ENCODE data around the gene CCDC85C. TPM values are rescaled to one million over a fixed set of nuclear protein-coding genes. Genes with fewer than 3 reads are reported as not detected.
"Not testable (repeated sequence)": the region's sequence is repeated elsewhere in the genome, so short reads cannot be mapped to it uniquely, and the experiment has no call there.

CCDC85C gene
- total RNA-seq = 0.81 TPM

DNA sequence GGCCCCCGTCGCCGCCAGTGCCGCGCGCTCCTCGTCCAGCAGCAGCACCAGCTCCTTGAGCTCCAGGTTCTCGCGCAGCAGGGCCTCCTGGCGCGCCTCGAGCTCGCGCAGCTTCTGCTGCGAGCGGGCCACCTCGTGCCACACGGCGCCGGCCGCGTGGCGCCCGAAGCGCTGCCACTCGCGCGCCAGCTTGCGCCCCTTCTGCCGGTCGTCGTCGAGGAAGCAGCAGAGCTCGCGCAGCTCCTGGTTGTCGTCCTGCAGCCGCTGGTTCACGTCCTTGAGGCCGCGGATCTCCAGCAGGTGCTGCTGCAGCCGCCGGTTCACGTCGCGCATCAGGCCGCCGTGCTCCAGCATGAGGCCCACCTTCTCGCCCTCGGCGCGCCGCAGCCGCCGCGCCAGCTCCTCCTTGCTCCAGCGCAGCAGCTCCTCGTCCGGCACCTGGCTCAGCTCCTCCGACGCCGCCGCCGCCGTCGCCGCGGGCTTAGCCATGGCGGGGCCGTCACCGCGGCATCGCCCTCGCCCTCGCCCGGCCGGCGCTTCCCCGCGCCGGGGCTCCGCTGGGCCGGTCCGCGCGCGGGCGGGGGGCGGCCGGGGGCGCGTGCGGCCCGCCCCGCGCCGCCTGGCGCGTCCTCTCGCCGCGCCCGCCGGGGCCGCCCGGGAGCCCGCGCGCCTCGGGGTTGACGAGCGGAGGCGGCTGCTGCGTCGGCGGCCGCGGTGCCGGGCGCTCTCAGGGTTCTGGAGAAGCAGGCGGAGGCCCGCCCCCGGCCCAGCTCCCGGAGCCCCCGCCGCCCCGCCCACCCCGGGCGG lies at the start of gene CCDC85C:
Gene CCDC85C, minus strand, starts transcription at position 737 of the 807 bp plus-strand sequence. Its CDS starts 248 bp downstream, at position 489.
- DNase-seq (ENCODE audit: low read depth in 2 of 3, low spot score in 2 of 3) = peak; percentile 45 to 54 (median 47)

DNA sequence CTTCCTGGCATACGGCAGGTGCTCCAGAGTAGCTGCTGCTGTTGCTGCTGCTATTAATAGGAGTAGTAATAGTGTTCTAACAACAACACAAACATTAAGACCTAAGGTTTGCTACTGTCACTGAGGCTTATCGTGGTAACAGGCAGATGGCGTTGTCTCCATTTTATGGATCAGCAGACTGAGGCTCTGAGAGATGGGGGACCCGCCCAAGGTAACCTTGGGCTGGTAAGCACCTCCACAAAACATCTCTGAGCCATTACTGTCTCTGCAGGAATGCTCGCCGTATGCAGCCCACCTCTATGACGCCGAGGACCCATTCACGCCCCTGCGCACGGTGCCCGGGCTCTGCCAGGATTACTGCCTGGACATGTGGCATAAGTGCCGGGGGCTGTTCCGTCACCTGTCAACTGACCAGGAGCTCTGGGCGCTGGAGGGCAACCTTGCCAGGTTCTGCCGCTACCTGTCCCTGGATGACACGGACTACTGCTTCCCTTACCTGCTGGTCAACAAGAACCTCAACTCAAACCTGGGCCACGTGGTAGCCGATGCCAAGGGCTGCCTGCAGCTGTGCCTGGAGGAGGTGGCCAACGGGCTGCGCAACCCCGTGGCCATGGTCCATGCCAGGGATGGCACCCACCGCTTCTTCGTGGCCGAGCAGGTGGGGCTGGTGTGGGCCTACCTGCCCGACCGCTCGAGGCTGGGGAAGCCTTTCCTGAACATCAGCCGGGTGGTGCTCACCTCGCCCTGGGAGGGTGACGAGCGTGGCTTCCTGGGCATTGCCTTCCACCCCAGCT lies 48.1 kb upstream of the CCDC85C start:
- DNase-seq (ENCODE audit: low read depth in 2 of 3, low spot score in 2 of 3) = no peak

DNA sequence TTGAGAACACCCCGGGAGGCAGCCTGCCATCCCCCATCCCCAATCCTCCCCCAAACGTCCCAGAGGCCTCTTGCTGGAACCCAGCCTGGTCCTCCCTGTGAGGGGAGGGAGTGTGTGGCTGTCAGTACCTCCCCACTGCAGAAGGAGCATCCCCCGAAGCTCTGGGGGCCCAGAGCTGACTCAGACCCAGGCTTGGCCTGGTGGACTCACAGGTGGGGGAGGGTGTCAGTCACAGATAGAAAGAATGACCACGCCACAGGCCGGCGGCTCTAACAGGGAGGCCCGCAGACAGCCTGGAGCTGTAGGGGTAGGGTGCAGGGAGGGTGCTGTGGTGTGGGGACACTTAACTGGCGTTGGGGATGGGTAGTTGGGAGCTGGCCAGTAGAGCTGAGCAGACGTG lies 46.2 kb upstream of the CCDC85C start:
- DNase-seq (ENCODE audit: low read depth in 2 of 3, low spot score in 2 of 3) = no peak

DNA sequence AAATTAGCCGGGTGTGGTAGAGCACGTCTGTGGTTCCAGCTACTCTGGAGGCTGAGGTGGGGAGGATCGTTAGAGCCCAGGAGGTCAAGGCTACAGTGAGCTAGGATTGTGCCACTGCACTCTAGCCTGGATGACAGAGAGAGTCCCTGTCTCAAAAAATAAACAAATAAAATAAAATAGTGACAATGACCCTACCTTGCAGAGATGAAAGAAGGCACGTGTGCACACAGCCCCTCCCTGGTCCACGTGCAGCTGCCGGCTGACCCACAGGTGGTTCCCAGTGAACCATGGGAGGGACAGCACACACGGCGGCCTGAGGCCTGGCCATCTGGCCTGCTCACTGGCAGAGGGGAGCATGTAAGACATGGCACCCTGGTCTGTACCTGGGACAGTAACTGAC lies 45.6 kb upstream of the CCDC85C start:
- no peak for DNase-seq (ENCODE audit: low read depth in 2 of 3, low spot score in 2 of 3)

DNA sequence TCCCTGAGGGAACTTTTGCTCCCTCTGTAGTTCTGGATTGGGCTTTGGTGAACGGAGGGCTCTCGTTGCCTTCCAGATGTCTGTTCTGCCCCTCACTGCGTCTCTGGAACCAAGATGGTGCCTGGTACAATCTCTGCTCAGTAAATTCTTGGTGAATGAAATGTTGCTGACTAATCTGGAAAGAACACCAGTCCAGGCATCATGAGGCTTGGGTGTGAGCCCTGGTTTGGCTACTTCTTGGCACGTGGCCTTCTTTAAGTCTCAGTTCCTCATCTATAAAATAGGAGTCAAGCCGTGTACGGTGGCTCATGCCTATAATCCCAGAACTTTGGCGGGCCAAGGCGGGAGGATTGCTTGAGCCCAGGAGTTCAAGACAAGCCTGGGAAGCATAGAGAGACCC lies 45.2 kb upstream of the CCDC85C start:
- no peak for DNase-seq (ENCODE audit: low read depth in 2 of 3, low spot score in 2 of 3)

DNA sequence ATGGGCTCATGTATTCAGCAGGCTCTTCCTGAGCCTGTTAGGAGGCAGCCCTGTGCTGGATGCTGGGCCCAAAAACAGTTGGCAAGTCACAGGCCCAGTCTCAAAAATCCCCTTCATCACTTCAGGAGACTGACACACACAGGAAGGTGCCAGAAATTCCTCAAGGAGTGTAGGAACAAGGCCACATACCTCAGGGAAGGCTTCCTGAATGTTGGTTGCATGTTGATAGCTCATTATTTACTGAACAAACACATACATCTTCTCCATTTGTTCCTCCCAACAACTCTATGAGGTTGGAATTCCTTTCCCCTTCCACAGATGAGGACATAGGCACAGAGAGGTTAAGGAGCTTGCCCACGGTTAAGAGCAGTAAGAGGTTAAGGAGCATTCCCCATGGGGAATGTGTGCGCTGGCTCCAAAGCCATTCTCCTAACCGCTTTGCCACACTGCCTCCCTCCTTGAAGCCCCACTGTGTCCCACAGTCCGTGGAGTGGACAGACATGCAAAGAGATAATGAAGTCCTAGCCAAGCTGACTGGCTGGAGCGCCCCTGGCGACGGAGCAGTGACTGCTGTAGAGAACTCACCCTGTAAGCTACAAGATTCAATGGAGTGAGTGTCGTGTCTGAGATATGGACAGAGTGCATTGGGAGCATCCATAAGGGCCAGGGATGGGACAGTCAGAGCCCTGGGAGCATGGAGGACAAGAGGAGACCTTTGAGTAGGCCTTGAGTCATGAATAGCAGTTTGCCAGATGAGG lies 44.2 kb upstream of the CCDC85C start:
- DNase-seq (ENCODE audit: low read depth in 2 of 3, low spot score in 2 of 3) = no peak

DNA sequence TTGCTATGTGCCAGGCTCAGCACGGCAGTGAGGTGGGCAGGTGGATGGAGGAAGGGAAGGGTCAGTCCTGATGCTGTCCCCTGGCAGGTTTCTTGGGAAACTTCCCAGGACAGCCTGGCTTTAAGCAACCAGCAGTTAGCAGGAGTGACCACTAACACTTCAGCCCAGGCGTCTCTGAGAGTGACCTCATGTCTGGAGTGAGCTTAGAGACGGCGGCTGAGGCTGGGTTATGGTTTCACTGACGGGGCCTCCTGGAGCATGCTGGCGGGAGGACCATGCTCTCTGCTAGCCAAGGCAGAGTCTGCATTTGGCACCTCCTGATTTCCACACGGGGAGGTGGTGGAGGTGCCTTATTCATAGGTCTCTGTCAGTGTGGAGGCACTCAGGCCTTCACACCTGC lies 43.4 kb upstream of the CCDC85C start:
- no peak for DNase-seq (ENCODE audit: low read depth in 2 of 3, low spot score in 2 of 3)

DNA sequence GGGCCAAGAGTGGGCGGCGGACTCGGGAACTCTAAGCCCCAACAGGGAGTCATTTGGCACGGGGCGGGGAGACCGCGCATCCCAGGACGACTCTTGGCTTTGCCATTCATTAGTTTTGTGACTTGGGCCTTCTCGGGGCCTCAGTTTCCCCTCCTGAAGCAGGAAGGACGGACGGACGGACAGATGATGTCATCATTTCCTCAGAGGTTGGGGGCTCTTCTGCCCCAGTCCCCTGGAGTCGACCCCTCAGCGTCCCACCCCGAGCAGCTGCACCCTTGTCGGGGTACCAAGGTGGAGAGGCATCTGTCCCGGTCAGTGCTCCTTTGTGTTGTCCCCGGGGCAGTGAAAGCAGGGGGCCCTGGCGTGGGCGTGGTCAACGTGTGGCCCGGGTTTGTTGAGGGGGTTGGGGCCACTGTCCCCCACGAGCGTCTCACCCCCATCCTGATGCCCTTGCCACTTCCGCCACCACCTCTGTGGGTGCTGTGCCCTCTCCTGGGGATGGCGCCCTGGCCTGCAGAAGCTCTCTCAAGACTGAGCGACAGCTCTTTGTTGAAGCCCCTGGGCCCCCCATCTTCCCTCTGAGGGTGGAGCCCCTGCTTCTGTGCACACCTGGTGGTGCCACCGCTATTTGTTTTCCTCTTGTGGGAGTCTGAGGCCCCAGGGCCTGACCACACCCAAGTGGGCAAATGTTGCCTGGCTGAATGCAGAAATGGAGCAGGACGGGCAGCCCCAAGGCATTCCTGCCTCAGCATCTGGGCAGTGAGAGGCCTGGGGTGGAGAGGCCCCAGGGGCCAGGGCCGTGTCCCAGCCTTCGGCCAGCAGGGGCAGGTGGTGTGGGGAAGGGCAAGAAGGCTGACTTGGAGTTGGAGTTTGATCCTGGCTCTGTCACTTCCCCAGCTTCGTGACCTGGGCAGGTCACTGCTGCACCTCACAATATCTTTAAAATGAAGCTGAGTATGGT lies 41.8 kb upstream of the CCDC85C start:
- no peak for DNase-seq (ENCODE audit: low read depth in 2 of 3, low spot score in 2 of 3)

DNA sequence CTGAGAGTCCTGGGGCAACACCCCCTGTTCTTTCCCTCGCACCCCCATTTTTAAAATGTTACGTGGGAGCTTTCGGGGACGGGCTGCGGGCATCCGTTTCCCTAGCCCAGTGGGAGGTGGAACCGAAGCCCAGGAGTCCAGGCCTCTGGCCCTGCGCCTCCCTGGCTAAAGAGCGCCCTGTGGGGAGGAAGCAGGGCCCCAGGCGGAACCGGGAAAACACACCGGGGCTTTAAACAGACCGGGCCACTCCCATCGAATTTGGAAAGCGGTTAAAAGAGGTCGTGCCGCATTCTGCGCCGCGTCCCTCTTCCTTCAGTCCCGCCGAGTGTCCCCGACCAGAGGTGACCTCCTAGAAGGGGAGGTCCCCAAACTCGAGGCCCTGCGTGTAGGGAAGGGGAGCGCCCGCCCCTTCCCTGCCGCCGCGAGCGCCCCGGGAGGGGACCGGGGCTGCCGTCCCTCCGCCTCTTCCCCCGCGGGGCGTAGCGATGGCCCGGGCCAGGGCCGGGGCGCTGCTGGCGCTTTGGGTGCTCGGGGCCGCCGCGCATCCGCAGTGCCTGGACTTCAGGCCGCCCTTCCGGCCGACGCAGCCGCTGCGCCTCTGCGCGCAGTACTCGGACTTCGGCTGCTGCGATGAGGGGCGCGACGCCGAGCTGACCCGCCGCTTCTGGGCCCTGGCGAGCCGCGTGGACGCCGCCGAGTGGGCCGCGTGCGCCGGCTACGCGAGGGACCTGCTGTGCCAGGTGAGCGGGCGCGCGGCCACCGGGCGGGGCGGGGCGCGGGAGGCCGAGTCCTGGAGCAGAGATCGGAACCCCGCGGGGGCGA lies 40.9 kb upstream of the CCDC85C start, which contains the start of gene HHIPL1:
Gene HHIPL1, plus strand, starts transcription at position 407 of the 822 bp plus-strand sequence. Its CDS starts 79 bp downstream, at position 486.
- DNase-seq (ENCODE audit: low read depth in 2 of 3, low spot score in 2 of 3) = no peak

DNA sequence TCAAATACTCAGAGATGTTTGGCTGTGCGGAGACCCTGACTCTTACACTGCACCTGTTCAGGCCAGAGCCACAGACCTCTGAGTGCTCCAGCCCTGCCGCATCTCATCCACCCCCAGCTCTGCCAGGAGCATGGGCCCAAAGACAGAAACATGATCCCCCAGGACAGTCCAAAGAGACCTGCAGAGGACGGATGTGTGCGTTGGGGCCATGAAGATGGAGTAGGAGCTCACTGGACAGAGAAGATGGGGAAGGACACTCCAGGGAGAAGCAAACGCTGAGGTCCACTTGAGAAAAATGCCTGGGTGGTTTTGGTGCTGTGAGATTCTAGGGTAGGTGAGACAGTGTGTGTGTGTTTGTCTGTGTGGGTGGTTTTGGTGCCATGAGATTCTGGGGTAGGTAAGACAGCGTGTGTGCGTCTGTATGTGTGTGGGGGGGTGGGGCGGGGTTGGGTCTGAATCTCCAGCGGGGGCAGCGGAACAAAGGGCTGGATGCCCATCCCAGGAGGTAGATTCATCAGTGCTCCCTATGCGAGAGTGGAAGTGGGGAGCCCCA lies 40.1 kb upstream of the CCDC85C start:
- DNase-seq (ENCODE audit: low read depth in 2 of 3, low spot score in 2 of 3) = no peak

DNA sequence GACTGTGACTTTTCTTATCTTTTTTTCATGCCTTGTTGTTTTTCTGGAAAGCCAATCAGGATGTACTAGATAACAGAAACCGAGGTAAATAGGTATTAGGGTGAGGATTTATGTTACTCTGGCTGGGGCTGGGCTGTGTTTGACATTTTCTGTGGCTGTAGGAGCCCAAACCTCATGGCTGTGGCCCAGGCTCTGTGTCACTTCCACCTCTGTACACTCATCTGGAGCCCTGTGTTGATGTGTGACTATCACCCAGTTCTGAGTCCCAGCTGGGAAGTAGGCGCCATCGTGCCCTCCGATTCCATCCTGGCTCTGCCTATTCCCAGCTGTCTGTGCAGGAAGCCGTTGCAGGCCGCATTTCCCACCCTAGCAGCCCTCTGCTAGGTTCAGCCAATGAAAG lies 39.3 kb upstream of the CCDC85C start:
- DNase-seq (ENCODE audit: low read depth in 2 of 3, low spot score in 2 of 3) = no peak

DNA sequence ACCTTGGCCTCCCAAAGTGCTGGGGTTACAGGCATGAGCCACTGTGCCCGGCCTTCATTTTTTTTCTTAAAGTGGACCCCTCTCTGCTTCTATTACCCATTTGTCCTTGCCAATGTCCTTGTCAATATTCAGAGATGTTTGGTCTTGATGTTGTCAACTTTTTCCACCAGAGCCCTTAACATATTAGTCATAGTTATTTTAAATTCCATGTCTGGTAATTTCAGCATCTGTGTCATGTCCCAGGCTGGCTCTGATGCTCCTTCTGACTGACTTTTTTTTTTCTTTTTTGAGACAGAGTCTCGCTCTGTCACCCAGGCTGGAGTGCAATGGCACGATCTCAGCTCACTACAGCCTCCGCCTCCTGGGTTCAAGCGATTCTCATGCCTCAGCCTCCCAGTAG lies 38.8 kb upstream of the CCDC85C start:
- not testable (repeated sequence) for DNase-seq (ENCODE audit: low read depth in 2 of 3, low spot score in 2 of 3)

DNA sequence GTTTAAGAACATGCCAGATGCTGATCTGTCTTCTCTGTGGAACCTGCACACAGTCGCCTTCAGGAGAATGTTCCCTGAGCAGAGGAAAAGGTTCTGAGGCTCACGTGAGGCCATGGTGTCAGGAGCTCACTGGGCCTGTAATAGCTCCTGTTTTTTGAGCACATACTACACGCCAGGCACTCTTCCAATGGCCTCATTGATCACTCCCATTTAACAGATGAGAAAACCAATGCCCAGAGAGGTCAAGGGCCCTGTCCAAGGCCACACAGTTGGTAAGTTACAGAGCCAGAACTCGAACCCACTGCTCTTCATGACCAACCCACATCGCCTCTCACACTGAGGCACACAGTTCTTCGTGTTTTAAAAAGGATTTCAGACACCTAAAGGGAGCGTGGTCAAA lies 33.6 kb upstream of the CCDC85C start:
- no peak for DNase-seq (ENCODE audit: low read depth in 2 of 3, low spot score in 2 of 3)

DNA sequence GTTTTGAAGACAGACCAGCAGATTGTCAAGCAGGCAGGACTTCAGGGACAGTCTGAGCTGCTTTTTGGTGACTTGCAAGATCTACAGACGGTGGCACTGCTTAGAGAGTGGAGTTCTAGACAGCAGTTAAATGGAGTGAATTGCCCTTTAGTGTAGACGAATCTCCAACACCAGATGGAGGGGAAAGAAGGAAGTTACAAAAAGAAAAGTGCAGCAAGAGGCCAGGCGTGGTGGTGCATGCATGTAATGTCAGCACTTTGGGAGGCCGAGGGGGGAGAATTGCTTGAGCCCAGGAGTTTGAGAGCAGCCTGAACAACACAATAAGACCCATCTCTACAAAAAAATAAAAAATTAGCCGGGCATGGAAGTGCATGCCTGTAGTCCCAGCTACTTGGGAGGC lies 32.5 kb upstream of the CCDC85C start:
- DNase-seq (ENCODE audit: low read depth in 2 of 3, low spot score in 2 of 3) = peak in 1 of 3 donors; percentile 33

DNA sequence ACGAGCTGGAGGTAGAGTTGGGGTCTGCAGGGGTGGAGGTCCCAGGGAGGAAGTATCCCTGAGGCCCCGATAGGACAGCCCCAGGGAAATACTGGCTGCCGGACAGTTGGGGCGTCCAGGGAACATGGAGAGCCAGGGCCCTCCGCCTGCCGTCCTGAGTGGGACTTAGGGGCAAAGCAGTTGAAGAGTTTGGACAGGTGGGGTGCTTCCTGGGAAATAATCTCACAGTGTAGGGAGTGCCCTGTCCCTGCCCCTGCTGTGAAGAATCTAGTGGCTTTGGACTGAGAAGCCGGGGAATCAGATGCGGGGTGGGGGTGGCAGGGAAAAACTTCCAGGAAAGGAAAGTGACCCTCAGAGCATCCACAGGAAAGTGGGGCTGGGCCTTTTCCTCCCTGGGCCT lies 31.1 kb upstream of the CCDC85C start:
- no peak for DNase-seq (ENCODE audit: low read depth in 2 of 3, low spot score in 2 of 3)

DNA sequence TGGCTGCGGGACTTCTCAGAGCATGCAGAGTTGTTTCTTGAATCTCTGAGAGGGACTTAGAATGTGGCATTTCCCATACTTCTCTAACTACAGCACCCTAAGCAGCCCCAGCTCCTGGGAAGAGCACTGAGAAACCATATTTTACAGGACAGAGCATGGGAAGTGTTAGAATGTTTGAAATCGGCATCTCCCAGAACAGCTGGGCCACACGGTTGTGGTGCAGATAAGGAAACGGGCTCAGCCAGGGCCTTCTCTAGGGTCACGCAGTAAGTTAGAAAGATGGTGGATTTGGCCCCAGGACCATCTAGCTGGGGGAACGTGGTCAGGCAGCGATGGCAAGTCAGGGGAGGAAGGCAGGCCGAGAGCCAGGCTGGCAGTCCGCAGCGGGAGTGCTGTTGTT lies 30.4 kb upstream of the CCDC85C start:
- DNase-seq (ENCODE audit: low read depth in 2 of 3, low spot score in 2 of 3) = no peak

DNA sequence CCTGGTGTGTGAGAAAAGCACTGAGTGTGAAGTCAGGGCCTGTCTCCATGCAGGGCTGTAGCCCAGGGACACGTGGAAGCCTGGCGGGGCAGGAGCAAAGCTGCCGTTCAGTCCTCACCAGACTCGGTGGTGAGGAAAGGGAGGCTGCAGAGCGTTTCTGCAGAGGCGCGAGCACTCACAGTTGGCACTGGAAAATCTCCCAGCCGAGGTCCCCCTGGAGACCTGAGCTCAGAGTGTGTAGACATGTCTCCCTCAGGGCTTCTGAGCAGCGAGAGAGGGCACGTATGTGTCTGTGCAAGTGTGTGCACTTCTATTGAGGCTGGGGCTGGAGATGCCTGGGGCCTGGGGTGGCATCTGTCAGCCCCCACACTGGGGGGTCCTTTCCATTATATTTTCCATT lies 29.9 kb upstream of the CCDC85C start:
- no peak for DNase-seq (ENCODE audit: low read depth in 2 of 3, low spot score in 2 of 3)

DNA sequence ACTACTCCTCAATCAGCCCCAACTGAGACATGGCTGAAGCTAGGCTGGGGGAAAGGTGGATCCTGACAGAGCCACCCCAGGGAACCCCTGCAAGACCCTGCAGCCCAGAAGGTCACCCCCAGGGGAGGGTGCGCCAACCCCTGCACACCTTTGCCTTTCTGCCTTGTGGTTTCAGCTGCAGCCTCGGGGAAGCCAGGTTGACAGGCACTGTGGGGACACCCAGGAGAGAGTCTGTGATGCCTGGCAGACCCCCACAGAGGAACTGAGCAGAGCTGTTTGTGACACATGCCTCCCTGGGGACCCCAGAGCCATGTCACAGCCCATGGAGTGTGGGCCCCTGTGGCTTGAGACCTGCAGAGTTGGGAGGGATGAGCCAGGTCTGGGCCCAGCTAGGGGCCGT lies 29.1 kb upstream of the CCDC85C start:
- no peak for DNase-seq (ENCODE audit: low read depth in 2 of 3, low spot score in 2 of 3)

Measured in hematopoietic multipotent progenitor cell (in vitro differentiated cells).